Left colon (tissue), 2 donors: ENCODE data around the gene FAM221A. TPM values are rescaled to one million over a fixed set of nuclear protein-coding genes. Genes with fewer than 3 reads are reported as not detected.
"Not testable (repeated sequence)": the region's sequence is repeated elsewhere in the genome, so short reads cannot be mapped to it uniquely, and the experiment has no call there.

Experiments used
- ATAC-seq: fragments of 200-7000 bp; cut with Tn5 transposase; one replicate; pipeline ENCODE4 v1.9.1; 2020; ENCODE audit warnings: mild to moderate bottlenecking, moderate library complexity
- DNase-seq, 2 donors: peaks; one replicate each; pipeline ENCODE4 v3.0.0-alpha.2; 2020
- intact Hi-C, 2 donors: fragments of 100-400 bp; cut with DNase I in 1 of 2; cut with micrococcal nuclease in 1 of 2; formaldehyde crosslinking; loops; one replicate each; pipeline versions ENCODE4 v1.11.2 to v1.14.0; 2022; cut with DNase I, micrococcal nuclease
- total RNA-seq, 2 donors: library from RNA; stranded (reverse); fragmentation: NEBNext Ultra II Directional; extraction: Animal tissue kit (Norgen Biotek cat#: 25700); gene quantifications; one replicate each; pipeline ENCODE4 v1.2.1, GENCODE V29; 2021
- donor health status: DM: no; HTN: no; CAD: no.
- donor health status: DM: yes; HTN: yes; CAD: no.

FAM221A gene
- total RNA-seq, 2 donors from 2014 or later: 11.4 to 13.5 TPM

GRCh38 chr7:23696916-23697441 is 17.0 kb downstream of the FAM221A start:
- peak; percentile 11 for ATAC-seq
- DNase-seq: peak in 1 of 2 donors; percentile 42
- intact Hi-C loops: no loop called here

- intact Hi-C loops: no loop called here
- DNase-seq (no peak), ATAC-seq (no peak)
Observed at GRCh38 chr7:23698822-23699221, 18.8 kb downstream of the FAM221A start.

- ATAC-seq (no peak), DNase-seq (no peak)
- intact Hi-C loops: no loop called here
Observed at GRCh38 chr7:23700046-23700445, 20.0 kb downstream of the FAM221A start.

- DNase-seq: no peak
- peak; percentile 94 for ATAC-seq
- intact Hi-C loops: no loop called here
Observed at GRCh38 chr7:23709081-23709750, 29.2 kb downstream of the FAM221A start.

GRCh38 chr7:23710000-23710399 is 30.0 kb downstream of the FAM221A start, which contains the start of gene STK31:
Gene STK31, plus strand, starts transcription at chr7:23710219. Its CDS starts 67 bp downstream, at chr7:23710286.
- DNase-seq (peak in 1 of 2 donors; percentile 16), ATAC-seq (no peak)
- intact Hi-C loops: loop anchor here in 1 of 2 donors (5.0 kb wide), 1 partner anchor 138 kb away; no protein-coding TSS in a partner anchor

GRCh38 chr7:23712368-23713284 is 32.6 kb downstream of the FAM221A start:
- no peak for DNase-seq
- intact Hi-C loops: loop anchor here in 1 of 2 donors (5.0 kb wide), 1 partner anchor 140 kb away; no protein-coding TSS in a partner anchor
- ATAC-seq: no peak

GRCh38 chr7:23713285-23714149 is 33.5 kb downstream of the FAM221A start:
- intact Hi-C loops: loop anchor here in 1 of 2 donors (5.0 kb wide), 1 partner anchor 141 kb away; no protein-coding TSS in a partner anchor
- DNase-seq (no peak), ATAC-seq (no peak)

GRCh38 chr7:23714150-23714464 is 34.1 kb downstream of the FAM221A start:
- ATAC-seq: no peak
- DNase-seq: no peak
- intact Hi-C loops: loop anchor here in 1 of 2 donors (5.0 kb wide), 1 partner anchor 142 kb away; no protein-coding TSS in a partner anchor

- ATAC-seq: no peak
- intact Hi-C loops: loop anchor here in 1 of 2 donors (5.0 kb wide), 1 partner anchor 142 kb away; no protein-coding TSS in a partner anchor
- DNase-seq: no peak
Observed at GRCh38 chr7:23714579-23714978, 34.6 kb downstream of the FAM221A start.

- intact Hi-C loops: no loop called here
- no peak for DNase-seq
- no peak for ATAC-seq
Observed at GRCh38 chr7:23715099-23715498, 35.1 kb downstream of the FAM221A start.

GRCh38 chr7:23717788-23718187 is 37.8 kb downstream of the FAM221A start:
- DNase-seq (no peak), ATAC-seq (no peak)
- intact Hi-C loops: no loop called here

- DNase-seq (no peak), ATAC-seq (no peak)
- intact Hi-C loops: no loop called here
Observed at GRCh38 chr7:23721456-23721855, 41.5 kb downstream of the FAM221A start.

- peak; percentile 29 to 31 for DNase-seq
- intact Hi-C loops, ATAC-seq: not testable (repeated sequence)
Observed at GRCh38 chr7:23722587-23723216, 42.7 kb downstream of the FAM221A start.

GRCh38 chr7:23724113-23724512 is 44.1 kb downstream of the FAM221A start:
- DNase-seq, ATAC-seq, intact Hi-C loops: not testable (repeated sequence)

GRCh38 chr7:23742051-23742450 is 62.1 kb downstream of the FAM221A start:
- DNase-seq: no peak
- intact Hi-C loops: no loop called here
- ATAC-seq: no peak

GRCh38 chr7:23743226-23743625 is 63.2 kb downstream of the FAM221A start:
- no peak for DNase-seq
- intact Hi-C loops: no loop called here
- no peak for ATAC-seq

- ATAC-seq: no peak
- no peak for DNase-seq
- intact Hi-C loops: no loop called here
Observed at GRCh38 chr7:23746629-23747028, 66.6 kb downstream of the FAM221A start.

GRCh38 chr7:23751852-23752251 is 71.9 kb downstream of the FAM221A start:
- ATAC-seq: no peak
- DNase-seq: no peak
- intact Hi-C loops: no loop called here
